PFSK-1 (cell line): ENCODE measurements around the gene LIPE.

Source experiments
- FOXP2 ChIP-seq: optimal IDR thresholded peaks from 2 replicates; pipeline ENCODE3; 2011; ENCODE audit warnings: borderline replicate concordance, control low read depth, inconsistent platforms; ENCODE audit not compliant: insufficient read depth; ENCODE audit errors: extremely low read length, extremely low read depth
- POLR2AphosphoS5 ChIP-seq: IDR thresholded peaks from 2 replicates; pipeline ENCODE4 v1.6.1; 2012; ENCODE audit warnings: low read depth, mild to moderate bottlenecking, control low read depth, low read length, moderate library complexity
- REST ChIP-seq, 2 experiments: IDR thresholded peaks; 2 replicates each; pipeline versions ENCODE4 v1.6.1 to v1.8.0; 2011 to 2012; ENCODE audit warnings: low read depth in 2 of 2, low read length in 2 of 2, control low read depth in 1 of 2, inconsistent platforms in 1 of 2, mild to moderate bottlenecking in 1 of 2, moderate library complexity in 1 of 2; ENCODE audit not compliant: insufficient read depth in 1 of 2
- TAF1 ChIP-seq: IDR thresholded peaks from 2 replicates; pipeline ENCODE4 v1.6.1; 2012; ENCODE audit warnings: low read length, control low read depth, borderline replicate concordance; ENCODE audit not compliant: insufficient read depth

GRCh38 chr19:42419309-42419708, 7.9 kb downstream of the LIPE start:
- TF ChIP-seq REST (IDR thresholded peaks at IDR 0.05; ENCODE audit: insufficient read depth in 1 of 2, low read depth in 2 of 2, low read length in 2 of 2) (no peak), TAF1 (no peak), POLR2AphosphoS5 (no peak), FOXP2 (no peak)
